Caco-2 (cell line): ENCODE data around the gene RPL22. TPM values are rescaled to one million over a fixed set of nuclear protein-coding genes. Genes with fewer than 3 reads are reported as not detected.

Experiments
- BruUV-seq: library from RNA; stranded (reverse); fragments of 400-500 nt; replicated peaks from 2 replicates; lab custom pipeline; 2021; lab: Mats Ljungman, UMichigan
- CTCF ChIA-PET: fragments of 300-600 bp; sonication (Branson Sonifier 250); formaldehyde crosslinking; loops from one replicate; lab custom pipeline; 2022; ENCODE audit warnings: antibody characterized with exemption; lab: Charles Lee
- POLR2A ChIA-PET: fragments of 300-600 bp; sonication (Branson Sonifier 250); formaldehyde crosslinking; loops from one replicate; lab custom pipeline; 2022; ENCODE audit warnings: antibody characterized with exemption; lab: Charles Lee
- DNase-seq, 2 experiments: peaks; one replicate each; pipeline versions ENCODE4 v3.0.0 to v3.0.0-alpha.2; 2020 to 2022
- H3K27me3 ChIP-seq: replicated peaks from 2 replicates; pipeline ENCODE4 v1.6.0; 2011; ENCODE audit warnings: low read length; ENCODE audit not compliant: control insufficient read depth, insufficient read depth
- H3K36me3 ChIP-seq: 2 replicates; pipeline ENCODE4 v1.5.1; 2011; ENCODE audit warnings: low read length; ENCODE audit not compliant: control insufficient read depth, insufficient read depth
- H3K4me1 ChIP-seq: fragments of 250-450 bp; sonication (Bioruptor Pico); 2 replicates; pipeline ENCODE4 v1.5.1; 2020; ENCODE audit warnings: mild to moderate bottlenecking
- H3K4me3 ChIP-seq: 2 replicates; pipeline ENCODE4 v1.5.1; 2011; ENCODE audit warnings: low read depth, mild to moderate bottlenecking, control low read depth, low read length
- H3K9me3 ChIP-seq: fragments of 250-450 bp; sonication (Bioruptor Pico); 2 replicates; pipeline ENCODE4 v1.5.1; 2020; ENCODE audit warnings: mild to moderate bottlenecking, moderate library complexity
- H3K27ac Mint-ChIP-seq: one replicate; pipeline ENCODE4 v1.8.0; 2022; ENCODE audit warnings: mixed read lengths; ENCODE audit not compliant: unreplicated experiment
- H3K27me3 Mint-ChIP-seq: one replicate; pipeline ENCODE4 v1.8.0; 2022; ENCODE audit warnings: mixed read lengths; ENCODE audit not compliant: insufficient read depth, unreplicated experiment
- H3K36me3 Mint-ChIP-seq: one replicate; pipeline ENCODE4 v1.8.0; 2022; ENCODE audit warnings: mild to moderate bottlenecking, mixed read lengths; ENCODE audit not compliant: insufficient read depth, unreplicated experiment
- H3K4me1 Mint-ChIP-seq: one replicate; pipeline ENCODE4 v1.8.0; 2022; ENCODE audit warnings: low read depth, mixed read lengths; ENCODE audit not compliant: unreplicated experiment
- H3K4me3 Mint-ChIP-seq: one replicate; pipeline ENCODE4 v1.8.0; 2022; ENCODE audit warnings: mild to moderate bottlenecking, moderate library complexity, mixed read lengths; ENCODE audit not compliant: unreplicated experiment
- H3K9me3 Mint-ChIP-seq: one replicate; pipeline ENCODE4 v1.8.0; 2022; ENCODE audit warnings: mixed read lengths; ENCODE audit not compliant: unreplicated experiment
- intact Hi-C: fragments of 100-400 bp; cut with micrococcal nuclease; formaldehyde crosslinking; loops from one replicate; pipeline ENCODE4 v1.10.0; 2022; ENCODE audit not compliant: unreplicated experiment
- total RNA-seq: library from RNA; stranded (reverse); gene quantifications from 2 replicates; pipeline ENCODE4 v1.2.3, GENCODE V29; 2022
- TF ChIP-seq, protein P1 (sequence below), 2 experiments: fragments of 200-600 bp in 1 of 2; IDR thresholded peaks; 1 replicate in 1 of 2; 2 replicates in 1 of 2; pipeline versions ENCODE4 v1.5.1 to v1.8.0; 2011 to 2022; ENCODE audit warnings: antibody characterized with exemption in 1 of 2, control low read depth in 1 of 2, inconsistent platforms in 1 of 2, low read depth in 1 of 2, low read length in 1 of 2, mild to moderate bottlenecking in 1 of 2, moderate library complexity in 1 of 2; ENCODE audit not compliant: insufficient read depth in 1 of 2, severe bottlenecking in 1 of 2, unreplicated experiment in 1 of 2

RPL22 gene
- total RNA-seq, 1 experiment from 2014 or later, result 406 TPM

DNA sequence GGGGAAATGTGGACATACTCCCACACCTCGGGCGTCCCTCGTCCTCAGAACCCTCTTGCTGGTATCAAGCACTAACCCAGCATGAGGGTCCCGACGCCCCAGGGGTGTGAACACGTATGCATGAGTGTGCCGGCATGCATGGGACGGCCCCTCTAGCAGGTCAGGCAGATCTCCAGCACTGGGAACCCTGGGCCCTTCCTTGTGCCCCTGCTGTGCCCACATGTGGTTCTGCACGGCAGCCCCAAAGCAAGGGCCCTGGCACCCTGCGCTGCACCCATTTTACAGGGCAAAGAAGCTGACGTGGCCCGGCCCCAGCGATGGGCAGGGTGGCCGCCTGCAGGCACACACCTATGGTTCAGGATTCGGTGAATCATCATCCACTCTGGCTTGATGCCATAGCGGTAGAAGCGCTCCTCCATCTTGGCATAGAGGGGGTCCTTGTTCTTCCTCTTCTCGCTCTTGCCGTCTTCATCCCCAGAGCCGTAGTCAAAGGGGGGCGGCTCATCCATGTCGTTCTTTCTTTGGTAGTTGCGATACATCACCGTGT is 53.5 kb downstream of the RPL22 start:
- TF ChIP-seq, protein P1, sequence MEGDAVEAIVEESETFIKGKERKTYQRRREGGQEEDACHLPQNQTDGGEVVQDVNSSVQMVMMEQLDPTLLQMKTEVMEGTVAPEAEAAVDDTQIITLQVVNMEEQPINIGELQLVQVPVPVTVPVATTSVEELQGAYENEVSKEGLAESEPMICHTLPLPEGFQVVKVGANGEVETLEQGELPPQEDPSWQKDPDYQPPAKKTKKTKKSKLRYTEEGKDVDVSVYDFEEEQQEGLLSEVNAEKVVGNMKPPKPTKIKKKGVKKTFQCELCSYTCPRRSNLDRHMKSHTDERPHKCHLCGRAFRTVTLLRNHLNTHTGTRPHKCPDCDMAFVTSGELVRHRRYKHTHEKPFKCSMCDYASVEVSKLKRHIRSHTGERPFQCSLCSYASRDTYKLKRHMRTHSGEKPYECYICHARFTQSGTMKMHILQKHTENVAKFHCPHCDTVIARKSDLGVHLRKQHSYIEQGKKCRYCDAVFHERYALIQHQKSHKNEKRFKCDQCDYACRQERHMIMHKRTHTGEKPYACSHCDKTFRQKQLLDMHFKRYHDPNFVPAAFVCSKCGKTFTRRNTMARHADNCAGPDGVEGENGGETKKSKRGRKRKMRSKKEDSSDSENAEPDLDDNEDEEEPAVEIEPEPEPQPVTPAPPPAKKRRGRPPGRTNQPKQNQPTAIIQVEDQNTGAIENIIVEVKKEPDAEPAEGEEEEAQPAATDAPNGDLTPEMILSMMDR (IDR thresholded peaks at IDR 0.05; ENCODE audit: insufficient read depth in 1 of 2, low read depth in 1 of 2, low read length in 1 of 2, severe bottlenecking in 1 of 2, unreplicated experiment in 1 of 2), result no peak
- Mint-ChIP-seq H3K4me1 (no peaks in the 10 kb centered on the region), H3K9me3 (no peaks in the 10 kb centered on the region), H3K36me3 (no peaks in the 10 kb centered on the region), H3K27ac (no peak overlapping the region), H3K27me3 (no peaks in the 10 kb centered on the region), H3K4me3 (no peak overlapping the region)
- no TSS peak for BruUV-seq
- H3K4me1 ChIP-seq, result no peaks in the 10 kb centered on the region
- CTCF ChIA-PET, result interaction anchor here (0.7 kb wide), 1 partner anchor 99 kb away, joined by 4 read pairs; no protein-coding TSS in a partner anchor
- DNase-seq, result no peak
- H3K27me3 ChIP-seq, result no peaks in the 10 kb centered on the region
- no peaks in the 10 kb centered on the region for H3K36me3 ChIP-seq
- intact Hi-C loops, result no loop called here
- POLR2A ChIA-PET, result no interaction called here
- no peaks in the 10 kb centered on the region for H3K9me3 ChIP-seq
- H3K4me3 ChIP-seq, result no peak overlapping the region

DNA sequence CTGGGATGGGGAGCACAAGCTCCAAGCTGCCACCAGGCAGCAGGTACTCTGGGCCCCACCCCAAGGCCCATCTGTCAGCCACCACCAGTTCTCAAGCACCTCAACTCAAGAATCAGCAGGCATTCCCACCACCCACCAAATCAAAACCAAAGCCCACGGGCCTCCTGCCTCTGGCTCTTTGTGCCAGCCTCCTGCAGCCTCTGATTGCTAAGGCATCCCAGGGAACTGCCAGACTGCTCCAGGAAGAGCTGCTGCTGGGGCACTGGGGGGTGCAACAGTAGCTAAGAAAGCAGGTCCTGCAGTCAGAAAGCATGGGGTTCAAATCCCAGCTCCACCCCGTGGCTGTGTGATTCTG is 54.0 kb downstream of the RPL22 start:
- H3K27ac Mint-ChIP-seq, result no peak overlapping the region
- POLR2A ChIA-PET, result no interaction called here
- H3K27me3 ChIP-seq, result no peaks in the 10 kb centered on the region

GRCh38 chr1:6144647-6145395 is 54.6 kb downstream of the RPL22 start:
- no peaks in the 10 kb centered on the region for H3K36me3 ChIP-seq
- ChIA-PET POLR2A (no interaction called here), CTCF (no interaction called here)
- no peak for DNase-seq
- TF ChIP-seq, protein P1 (IDR thresholded peaks at IDR 0.05; ENCODE audit: insufficient read depth in 1 of 2, low read depth in 1 of 2, low read length in 1 of 2, severe bottlenecking in 1 of 2, unreplicated experiment in 1 of 2), result no peak
- H3K27me3 ChIP-seq, result no peaks in the 10 kb centered on the region
- no peaks in the 10 kb centered on the region for H3K27me3 Mint-ChIP-seq
- no peak overlapping the region for H3K27ac Mint-ChIP-seq
- H3K9me3 Mint-ChIP-seq, result no peaks in the 10 kb centered on the region
- H3K36me3 Mint-ChIP-seq, result no peaks in the 10 kb centered on the region
- H3K4me1 ChIP-seq, result no peaks in the 10 kb centered on the region
- no peaks in the 10 kb centered on the region for H3K4me1 Mint-ChIP-seq
- H3K4me3 ChIP-seq, result no peak overlapping the region
- no peaks in the 10 kb centered on the region for H3K9me3 ChIP-seq
- BruUV-seq, result no TSS peak
- intact Hi-C loops, result no loop called here
- H3K4me3 Mint-ChIP-seq, result no peak overlapping the region

More for the DNA sequence above, 54.0 kb downstream of the RPL22 start:
- Histone ChIP-seq H3K9me3 (no peaks in the 10 kb centered on the region), H3K4me3 (no peak overlapping the region), H3K4me1 (no peaks in the 10 kb centered on the region), H3K36me3 (no peaks in the 10 kb centered on the region)
- intact Hi-C loops, result no loop called here
- BruUV-seq, result no TSS peak
- no peaks in the 10 kb centered on the region for H3K27me3 Mint-ChIP-seq
- CTCF ChIA-PET, result no interaction called here
- no peaks in the 10 kb centered on the region for H3K4me1 Mint-ChIP-seq
- no peak overlapping the region for H3K4me3 Mint-ChIP-seq
- no peaks in the 10 kb centered on the region for H3K9me3 Mint-ChIP-seq
- DNase-seq, result no peak
- H3K36me3 Mint-ChIP-seq, result no peaks in the 10 kb centered on the region
- TF ChIP-seq, protein P1 (IDR thresholded peaks at IDR 0.05; ENCODE audit: insufficient read depth in 1 of 2, low read depth in 1 of 2, low read length in 1 of 2, severe bottlenecking in 1 of 2, unreplicated experiment in 1 of 2), result no peak
